Spleen (tissue), 11 donors: ENCODE data around the gene IGF1. TPM values are rescaled to one million over a fixed set of nuclear protein-coding genes. Genes with fewer than 3 reads are reported as not detected.

Experiments
- DNase-seq: peaks from one replicate; pipeline ENCODE4 v3.0.0-alpha.2; 2020
- H3K27ac ChIP-seq, 8 donors: fragments of 200-600 bp; sonication (generic) in 7 of 8; 1 replicate in 4 of 8; 2 replicates in 4 of 8; pipeline versions ENCODE4 v1.5.0 to v1.8.0; 2016 to 2021; ENCODE audit warnings: inconsistent platforms in 4 of 8, mild to moderate bottlenecking in 4 of 8, moderate library complexity in 1 of 8
- H3K27me3 ChIP-seq, 7 donors: fragments of 200-600 bp; sonication (generic) in 6 of 7; replicated peaks in 1 of 7; 1 replicate in 4 of 7; 2 replicates in 3 of 7; pipeline versions ENCODE4 v1.5.0 to v1.8.0; 2016 to 2021; ENCODE audit warnings: inconsistent platforms in 3 of 7, mild to moderate bottlenecking in 1 of 7
- H3K36me3 ChIP-seq, 6 donors: fragments of 200-600 bp; sonication (generic) in 5 of 6; 1 replicate in 4 of 6; 2 replicates in 2 of 6; pipeline versions ENCODE4 v1.5.0 to v1.8.0; 2016 to 2021; ENCODE audit warnings: inconsistent platforms in 2 of 6
- H3K4me1 ChIP-seq, 6 donors: fragments of 200-600 bp; sonication (generic) in 5 of 6; 1 replicate in 3 of 6; 2 replicates in 3 of 6; pipeline versions ENCODE4 v1.5.0 to v1.8.0; 2016 to 2021; ENCODE audit warnings: inconsistent platforms in 3 of 6
- H3K4me3 ChIP-seq, 8 donors: fragments of 200-600 bp; sonication (generic) in 7 of 8; 1 replicate in 4 of 8; 2 replicates in 4 of 8; pipeline versions ENCODE4 v1.5.0 to v1.8.0; 2016 to 2021; ENCODE audit warnings: inconsistent platforms in 4 of 8, mild to moderate bottlenecking in 4 of 8, moderate library complexity in 2 of 8
- H3K9me3 ChIP-seq, 8 donors: fragments of 200-600 bp; sonication (generic) in 7 of 8; 1 replicate in 4 of 8; 2 replicates in 4 of 8; pipeline versions ENCODE4 v1.5.0 to v1.8.0; 2016 to 2021; ENCODE audit warnings: inconsistent platforms in 4 of 8
- POLR2A ChIP-seq, 3 donors: fragments of 450-650 bp; IDR thresholded peaks; one replicate each; pipeline ENCODE4 v1.5.1; 2017; ENCODE audit warnings: antibody characterized with exemption in 3 of 3, mild to moderate bottlenecking in 1 of 3
- POLR2AphosphoS5 ChIP-seq, 3 donors: sonication (generic); formaldehyde crosslinking; IDR thresholded peaks; one replicate each; pipeline ENCODE4 v1.5.1; 2017; ENCODE audit warnings: antibody characterized with exemption in 3 of 3
- WGBS, 5 donors: extraction: QIAGEN DNeasy Blood & Tissue Kit in 3 of 5; methylation state at CpG; one replicate each; pipeline versions ENCODE4 v1.1.5 to v1.1.7; 2013 to 2018; 5-methylcytosine and 5-hydroxymethylcytosine counted together
- intact Hi-C: fragments of 100-400 bp; cut with DNase I; formaldehyde crosslinking; loops from one replicate; pipeline ENCODE4 v1.15.0; 2023; ENCODE audit warnings: low total_unique reads
- polyA plus RNA-seq, 3 donors: library from polyadenylated mRNA; stranded (reverse); fragments of 200-250 nt; gene quantifications; one replicate each; pipeline ENCODE4 v1.2.1, GENCODE V29; 2013
- total RNA-seq, 7 donors: library from RNA; depleted of rRNA in 3 of 7; stranded (reverse); fragments of >200 nt in 3 of 7; fragmentation: NEBNext Ultra II Directional in 4 of 7; extraction: Animal tissue kit (Norgen Biotek cat#: 25700) in 4 of 7; gene quantifications; one replicate each; pipeline versions ENCODE4 v1.1.0 to v1.2.1, GENCODE V29; 2016 to 2021
- TF ChIP-seq, protein P1 (sequence below), 11 experiments: fragments of 200-600 bp in 7 of 11; fragments of 450-650 bp in 4 of 11; sonication (generic) in 4 of 11; IDR thresholded peaks in 8 of 11; conservative IDR thresholded peaks in 3 of 11; 1 replicate in 7 of 11; 2 replicates in 4 of 11; pipeline versions ENCODE4 v1.4.0 to v1.8.0; 2016 to 2021; ENCODE audit warnings: antibody characterized with exemption in 11 of 11, inconsistent platforms in 4 of 11, mild to moderate bottlenecking in 1 of 11
- donor health status: healthy with polysubstance abuse.
- donor health status: DM: no; HTN: no; CAD: no; lungs with moderate emphysema.
- donor health status: DM: no; HTN: no; CAD: no.
- donor health status: Bipolar disorder and iron deficiency.
- donor health status: healthy.
- donor health status: DM: no; HTN: no; CAD: no.
- donor health status: DM: yes; HTN: yes; CAD: no.

The IGF1 gene
- total and polyA plus RNA-seq, 10 donors = 1.5 to 19.7 (median 11.3) TPM

DNA sequence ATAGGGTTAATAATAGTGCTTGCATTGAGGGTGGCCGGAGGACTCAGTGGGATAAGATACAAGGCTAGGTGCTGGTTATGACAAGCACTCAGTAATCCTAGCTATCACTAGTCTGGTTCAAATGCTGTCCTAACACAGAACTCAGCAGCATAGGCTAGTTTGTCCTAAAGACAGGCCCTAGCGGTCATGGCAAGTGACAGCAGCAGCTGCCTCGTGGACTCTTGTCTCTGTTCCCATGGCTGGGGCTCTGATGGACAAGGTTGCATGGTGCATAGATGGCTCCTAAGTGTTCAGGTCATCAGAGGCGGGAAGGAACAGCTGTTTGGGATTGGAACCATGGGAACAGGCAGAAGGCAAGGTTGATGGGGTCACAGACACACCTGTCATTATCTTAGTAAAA, 42.4 kb upstream of the IGF1 start:
- TF ChIP-seq POLR2AphosphoS5 (IDR thresholded peaks at IDR 0.05) (no peak), POLR2A (IDR thresholded peaks at IDR 0.05) (no peak)
- TF ChIP-seq, protein P1, sequence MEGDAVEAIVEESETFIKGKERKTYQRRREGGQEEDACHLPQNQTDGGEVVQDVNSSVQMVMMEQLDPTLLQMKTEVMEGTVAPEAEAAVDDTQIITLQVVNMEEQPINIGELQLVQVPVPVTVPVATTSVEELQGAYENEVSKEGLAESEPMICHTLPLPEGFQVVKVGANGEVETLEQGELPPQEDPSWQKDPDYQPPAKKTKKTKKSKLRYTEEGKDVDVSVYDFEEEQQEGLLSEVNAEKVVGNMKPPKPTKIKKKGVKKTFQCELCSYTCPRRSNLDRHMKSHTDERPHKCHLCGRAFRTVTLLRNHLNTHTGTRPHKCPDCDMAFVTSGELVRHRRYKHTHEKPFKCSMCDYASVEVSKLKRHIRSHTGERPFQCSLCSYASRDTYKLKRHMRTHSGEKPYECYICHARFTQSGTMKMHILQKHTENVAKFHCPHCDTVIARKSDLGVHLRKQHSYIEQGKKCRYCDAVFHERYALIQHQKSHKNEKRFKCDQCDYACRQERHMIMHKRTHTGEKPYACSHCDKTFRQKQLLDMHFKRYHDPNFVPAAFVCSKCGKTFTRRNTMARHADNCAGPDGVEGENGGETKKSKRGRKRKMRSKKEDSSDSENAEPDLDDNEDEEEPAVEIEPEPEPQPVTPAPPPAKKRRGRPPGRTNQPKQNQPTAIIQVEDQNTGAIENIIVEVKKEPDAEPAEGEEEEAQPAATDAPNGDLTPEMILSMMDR (IDR thresholded peaks at IDR 0.05 in 8 of 11, conservative IDR thresholded peaks at IDR 0.05 in 3 of 11) = no peak
- Histone ChIP-seq H3K4me1 (no peaks in the 10 kb centered on the region), H3K27ac (no peak overlapping the region), H3K27me3 (no peaks in the 10 kb centered on the region), H3K4me3 (no peak overlapping the region), H3K36me3 (no peaks in the 10 kb centered on the region), H3K9me3 (no peaks in the 10 kb centered on the region)
- intact Hi-C loops = no loop called here
- 79 to 100% (median 82%) methylated on average over 4 of the region's 4 CpGs for WGBS, 5 donors
- no peak for DNase-seq

DNA sequence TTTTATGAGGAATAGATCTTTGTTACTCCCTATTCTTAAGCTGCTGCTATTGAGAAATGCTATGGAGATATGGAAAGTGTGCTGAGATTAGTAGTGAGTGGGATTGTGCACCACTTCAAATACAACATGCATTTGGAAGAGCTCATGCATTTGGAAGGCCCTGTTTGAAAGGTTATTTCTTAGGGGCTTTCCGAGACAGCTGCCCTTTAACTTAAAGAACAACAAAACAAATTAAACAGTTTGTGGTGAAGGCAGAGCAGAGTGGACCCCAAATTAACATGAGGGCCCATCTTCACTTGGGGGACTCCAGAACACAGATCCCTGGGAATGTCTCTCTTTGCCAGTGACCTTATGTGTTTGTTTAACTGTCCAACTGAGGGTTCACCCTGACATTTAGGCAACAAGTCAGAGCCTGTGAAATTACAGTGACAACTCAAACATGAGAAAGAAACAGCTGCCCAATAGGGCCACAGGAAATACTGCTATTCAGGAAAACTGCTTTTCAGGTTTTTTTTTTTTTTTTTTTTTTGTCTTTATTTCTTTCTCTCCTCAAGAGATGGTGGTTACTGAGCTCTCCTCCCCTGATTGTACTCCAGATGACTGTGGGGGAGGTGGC, 41.4 kb upstream of the IGF1 start:
- Histone ChIP-seq H3K9me3 (no peaks in the 10 kb centered on the region), H3K4me3 (no peak overlapping the region), H3K27ac (no peak overlapping the region), H3K27me3 (no peaks in the 10 kb centered on the region), H3K4me1 (no peaks in the 10 kb centered on the region), H3K36me3 (no peaks in the 10 kb centered on the region)
- intact Hi-C loops = no loop called here
- DNase-seq = no peak
- no peak for TF ChIP-seq POLR2AphosphoS5 (IDR thresholded peaks at IDR 0.05)
- no peak for TF ChIP-seq POLR2A (IDR thresholded peaks at IDR 0.05)
- TF ChIP-seq, protein P1 (IDR thresholded peaks at IDR 0.05 in 8 of 11, conservative IDR thresholded peaks at IDR 0.05 in 3 of 11) = no peak
- 61 to 84% (median 75%) methylated on average over 1 of the region's 1 CpG for WGBS, 5 donors

DNA sequence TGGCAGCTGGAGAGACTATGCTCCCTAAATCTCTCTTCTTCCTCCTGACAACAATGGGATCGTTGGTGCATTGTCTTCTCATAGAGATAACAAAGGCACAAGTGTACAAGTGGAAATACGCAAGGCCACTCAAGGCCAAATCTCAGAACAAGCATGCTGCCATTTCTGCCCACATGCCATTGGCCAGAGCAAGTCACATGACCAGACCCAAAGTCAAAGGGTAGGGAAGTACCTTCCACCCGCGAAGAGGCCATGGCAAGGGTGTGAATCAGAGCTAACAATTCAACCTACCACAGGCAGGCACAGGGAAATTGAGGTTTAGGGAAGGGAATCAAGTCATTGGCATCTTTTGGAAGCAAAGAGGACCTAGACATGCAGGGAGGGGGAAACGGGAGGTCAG, 38.5 kb upstream of the IGF1 start:
- H3K4me3 ChIP-seq = no peak overlapping the region
- no peaks in the 10 kb centered on the region for H3K27me3 ChIP-seq
- no peaks in the 10 kb centered on the region for H3K9me3 ChIP-seq
- DNase-seq = no peak
- no peaks in the 10 kb centered on the region for H3K36me3 ChIP-seq
- no peak overlapping the region for H3K27ac ChIP-seq
- intact Hi-C loops = no loop called here
- no peaks in the 10 kb centered on the region for H3K4me1 ChIP-seq
- WGBS, 5 donors = 74 to 90% (median 85%) methylated on average over 5 of the region's 5 CpGs
- TF ChIP-seq POLR2A (IDR thresholded peaks at IDR 0.05) (no peak), POLR2AphosphoS5 (IDR thresholded peaks at IDR 0.05) (no peak)
- TF ChIP-seq, protein P1 (IDR thresholded peaks at IDR 0.05 in 8 of 11, conservative IDR thresholded peaks at IDR 0.05 in 3 of 11) = no peak

DNA sequence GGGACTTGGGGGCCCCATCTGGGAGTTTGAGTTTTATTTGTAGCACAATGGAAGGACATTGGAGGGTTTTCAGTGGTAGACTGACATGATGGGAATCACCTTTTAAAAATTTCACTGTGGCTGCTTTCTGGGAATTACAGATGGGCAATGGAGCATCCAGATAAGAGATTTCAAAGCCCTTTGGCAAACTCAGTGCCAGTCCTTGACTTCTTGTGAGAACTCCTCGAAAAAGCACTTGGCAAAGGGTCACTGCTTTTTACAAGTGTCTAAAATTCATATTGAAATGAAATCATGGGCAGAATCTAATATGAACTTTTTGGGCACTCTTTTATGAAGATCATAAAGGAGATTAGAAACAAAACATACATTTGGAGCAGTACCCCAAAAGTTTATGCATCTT, 34.3 kb upstream of the IGF1 start:
- Histone ChIP-seq H3K27ac (no peak overlapping the region), H3K27me3 (no peaks in the 10 kb centered on the region), H3K4me1 (no peaks in the 10 kb centered on the region), H3K36me3 (no peaks in the 10 kb centered on the region), H3K4me3 (no peak overlapping the region), H3K9me3 (no peaks in the 10 kb centered on the region)
- TF ChIP-seq POLR2AphosphoS5 (IDR thresholded peaks at IDR 0.05) (no peak), POLR2A (IDR thresholded peaks at IDR 0.05) (no peak)
- TF ChIP-seq, protein P1 (IDR thresholded peaks at IDR 0.05 in 8 of 11, conservative IDR thresholded peaks at IDR 0.05 in 3 of 11) = no peak
- WGBS, 5 donors = 32 to 75% (median 52%) methylated on average over 1 of the region's 1 CpG
- intact Hi-C loops = no loop called here
- no peak for DNase-seq
